ENCODE results near the gene RUVBL2.
A peak's percentile ranks its signal among the peaks of the same experiment; 100 is the strongest.

The RUVBL2 gene

DNA sequence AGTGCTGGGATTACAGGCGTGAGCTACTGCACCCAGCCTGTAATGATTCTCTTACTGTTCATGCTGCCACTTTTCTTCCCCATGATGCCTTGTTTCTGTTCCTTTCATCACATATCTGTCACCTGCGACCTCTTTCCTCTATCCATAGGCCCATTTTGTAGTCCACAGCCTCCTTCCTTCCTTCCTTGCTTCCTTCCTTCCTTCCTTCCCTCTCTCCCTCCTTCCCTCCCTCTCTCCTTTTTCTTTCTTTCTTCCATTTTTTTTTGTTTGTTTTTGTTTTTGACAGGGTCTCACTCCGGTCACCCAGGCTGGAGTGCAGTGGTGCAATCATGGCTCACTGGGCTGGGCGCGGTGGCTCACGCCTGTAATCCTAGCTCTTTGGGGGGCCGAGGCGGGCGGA lies 4.8 kb upstream of the RUVBL2 start:
- no peaks in the 10 kb centered on the region for H3K27me3 Mint-ChIP-seq
- peaks cover 16% of the 10 kb centered on the region for H3K36me3 Mint-ChIP-seq
- no peak overlapping the region for H3K27ac Mint-ChIP-seq

DNA sequence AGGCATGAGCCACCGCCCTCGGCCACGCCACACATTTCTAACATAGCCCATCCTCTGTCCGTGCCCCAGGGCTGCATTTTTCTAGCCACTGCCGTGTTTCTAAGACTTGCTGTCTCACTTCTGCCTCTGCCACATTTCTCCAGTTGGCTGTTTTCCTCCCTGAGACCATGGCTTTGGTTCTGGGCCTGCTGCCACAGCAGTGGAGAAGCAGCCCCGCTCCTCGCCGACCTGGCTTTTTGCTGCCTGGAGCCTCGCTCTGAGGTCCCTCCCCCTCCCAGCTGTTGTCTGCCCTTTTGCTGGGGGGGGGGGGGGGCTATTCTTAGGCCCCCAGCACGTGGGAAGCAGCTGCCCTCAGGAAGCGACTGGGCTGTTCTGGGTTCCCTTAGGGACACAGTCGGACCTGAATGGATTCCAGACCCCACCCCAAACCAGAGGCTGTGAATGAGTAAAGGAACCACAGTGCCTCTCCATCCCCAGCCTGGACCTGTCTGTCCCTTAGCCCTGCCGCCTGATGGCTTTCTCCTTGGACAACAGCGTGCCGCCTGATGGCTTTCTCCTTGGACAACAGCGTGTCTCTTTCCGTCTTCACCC lies 3.9 kb upstream of the RUVBL2 start:
- H3K9me3 Mint-ChIP-seq: no peaks in the 10 kb centered on the region
- H3K27ac Mint-ChIP-seq: peak overlapping the region; percentile 32
- H3K4me1 Mint-ChIP-seq: peaks cover 37% of the 10 kb centered on the region
- peaks cover 16% of the 10 kb centered on the region for H3K36me3 Mint-ChIP-seq
- no peak overlapping the region for H3K4me3 Mint-ChIP-seq
- no peaks in the 10 kb centered on the region for H3K27me3 Mint-ChIP-seq
- DNase-seq (ENCODE audit: low spot score in 2 of 2) (no peak), ATAC-seq (ENCODE audit: low read depth) (no peak)

More for the DNA sequence above, 4.8 kb upstream of the RUVBL2 start:
- Mint-ChIP-seq H3K4me1 (peaks cover 33% of the 10 kb centered on the region), H3K4me3 (no peak overlapping the region), H3K9me3 (no peaks in the 10 kb centered on the region)
- no peak for DNase-seq (ENCODE audit: low spot score in 2 of 2)
- ATAC-seq (ENCODE audit: low read depth): no peak

- H3K36me3 Mint-ChIP-seq: peaks cover 14% of the 10 kb centered on the region
- ATAC-seq (ENCODE audit: low read depth) (no peak), DNase-seq (ENCODE audit: low spot score in 2 of 2) (no peak)
- peaks cover 43% of the 10 kb centered on the region for H3K4me1 Mint-ChIP-seq
- no peak overlapping the region for H3K4me3 Mint-ChIP-seq
- H3K27me3 Mint-ChIP-seq: no peaks in the 10 kb centered on the region
- H3K27ac Mint-ChIP-seq: peak overlapping the region; percentile 32
- no peaks in the 10 kb centered on the region for H3K9me3 Mint-ChIP-seq
Observed at GRCh38 chr19:48990400-48990799, 3.3 kb upstream of the RUVBL2 start.

- peaks cover 43% of the 10 kb centered on the region for H3K4me1 Mint-ChIP-seq
- ATAC-seq (ENCODE audit: low read depth): no peak
Observed at GRCh38 chr19:48991011-48991609, 2.6 kb upstream of the RUVBL2 start.

DNA sequence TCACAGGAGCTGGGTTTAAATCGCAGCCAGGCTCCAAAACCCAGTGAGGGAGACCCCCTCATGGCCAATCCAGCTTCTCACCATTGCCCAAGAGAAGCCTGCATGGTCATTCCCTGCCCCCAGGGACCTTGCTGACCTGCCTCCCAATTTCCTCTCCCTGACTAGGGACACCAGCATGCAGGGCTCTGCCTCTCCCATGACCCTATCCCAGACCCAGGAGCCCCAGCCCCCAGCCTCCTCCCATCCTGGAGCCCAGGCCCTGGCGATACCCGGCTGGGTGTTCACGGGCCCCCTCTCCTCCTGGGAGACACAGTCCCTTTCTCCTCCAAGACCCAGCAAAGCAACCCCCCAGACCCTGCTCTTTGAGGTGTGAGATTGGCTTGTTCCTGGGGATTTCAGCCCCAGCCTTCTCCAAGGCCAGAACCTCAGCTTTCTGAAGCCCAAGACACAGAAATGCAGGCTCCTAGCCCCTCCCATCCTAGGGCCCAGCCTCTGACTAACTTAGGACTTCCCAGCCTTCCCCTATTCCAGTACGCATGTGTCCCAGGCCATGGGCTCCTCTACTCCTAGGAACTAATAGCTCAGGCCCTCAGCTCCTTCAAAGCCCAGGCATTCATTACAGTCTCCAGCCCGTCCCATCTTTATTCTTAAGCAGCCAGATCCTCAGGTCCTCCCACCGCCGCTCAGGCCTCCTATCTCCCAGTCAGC lies 1.7 kb upstream of the RUVBL2 start:
- peaks cover 14% of the 10 kb centered on the region for H3K36me3 Mint-ChIP-seq
- peak overlapping the region; percentile 95 for H3K4me3 Mint-ChIP-seq
- DNase-seq (ENCODE audit: low spot score in 2 of 2) (no peak), ATAC-seq (ENCODE audit: low read depth) (no peak)
- H3K4me1 Mint-ChIP-seq: peaks cover 43% of the 10 kb centered on the region
- peak overlapping the region; percentile 95 for H3K27ac Mint-ChIP-seq
- no peaks in the 10 kb centered on the region for H3K9me3 Mint-ChIP-seq
- no peaks in the 10 kb centered on the region for H3K27me3 Mint-ChIP-seq

More at GRCh38 chr19:48991011-48991609, 2.6 kb upstream of the RUVBL2 start:
- Mint-ChIP-seq H3K27me3 (no peaks in the 10 kb centered on the region), H3K36me3 (peaks cover 14% of the 10 kb centered on the region), H3K9me3 (no peaks in the 10 kb centered on the region), H3K4me3 (peak overlapping the region; percentile 54), H3K27ac (no peak overlapping the region)
- DNase-seq (ENCODE audit: low spot score in 2 of 2): no peak

GRCh38 chr19:48992581-48993174 lies 1.0 kb upstream of the RUVBL2 start:
- peaks cover 41% of the 10 kb centered on the region for H3K4me1 Mint-ChIP-seq

DNA sequence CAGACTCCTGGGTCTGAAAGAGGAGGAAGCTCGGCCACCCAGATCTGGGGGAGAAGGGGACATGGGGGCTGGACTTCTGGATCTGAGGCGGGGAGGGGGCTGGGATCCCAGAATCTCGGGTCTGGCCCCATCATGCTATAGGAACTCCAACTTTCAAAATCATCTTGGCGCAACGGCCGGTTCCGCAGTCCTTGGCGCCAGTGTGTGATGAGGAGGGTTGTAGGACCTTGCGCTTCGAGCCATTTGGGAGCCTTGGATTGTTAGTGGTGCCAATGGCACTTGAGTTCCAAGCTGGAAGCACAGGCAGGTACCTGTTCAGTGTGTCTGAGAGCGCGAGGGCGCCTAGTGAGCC lies 324 bp downstream of the RUVBL2 start:
- ATAC-seq (ENCODE audit: low read depth): no peak
- H3K4me1 Mint-ChIP-seq: peaks cover 37% of the 10 kb centered on the region
- H3K27me3 Mint-ChIP-seq: no peaks in the 10 kb centered on the region
- peaks cover 7% of the 10 kb centered on the region for H3K36me3 Mint-ChIP-seq
- peak overlapping the region; percentile 95 for H3K27ac Mint-ChIP-seq
- no peak for DNase-seq (ENCODE audit: low spot score in 2 of 2)
- peak overlapping the region; percentile 95 for H3K4me3 Mint-ChIP-seq
- H3K9me3 Mint-ChIP-seq: no peaks in the 10 kb centered on the region

More at GRCh38 chr19:48992581-48993174, 1.0 kb upstream of the RUVBL2 start:
- Mint-ChIP-seq H3K9me3 (no peaks in the 10 kb centered on the region), H3K27ac (peak overlapping the region; percentile 95), H3K4me3 (peak overlapping the region; percentile 95), H3K27me3 (no peaks in the 10 kb centered on the region), H3K36me3 (peaks cover 14% of the 10 kb centered on the region)
- no peak for DNase-seq (ENCODE audit: low spot score in 2 of 2)
- ATAC-seq (ENCODE audit: low read depth): no peak

- Mint-ChIP-seq H3K27ac (no peak overlapping the region), H3K4me3 (no peak overlapping the region), H3K36me3 (peaks cover 2% of the 10 kb centered on the region), H3K9me3 (no peaks in the 10 kb centered on the region), H3K4me1 (peaks cover 23% of the 10 kb centered on the region), H3K27me3 (no peaks in the 10 kb centered on the region)
- DNase-seq (ENCODE audit: low spot score in 2 of 2): peak in 1 of 2 donors; percentile 28
- ATAC-seq (ENCODE audit: low read depth): no peak
Observed at GRCh38 chr19:48997972-48998371, 4.3 kb downstream of the RUVBL2 start.

DNA sequence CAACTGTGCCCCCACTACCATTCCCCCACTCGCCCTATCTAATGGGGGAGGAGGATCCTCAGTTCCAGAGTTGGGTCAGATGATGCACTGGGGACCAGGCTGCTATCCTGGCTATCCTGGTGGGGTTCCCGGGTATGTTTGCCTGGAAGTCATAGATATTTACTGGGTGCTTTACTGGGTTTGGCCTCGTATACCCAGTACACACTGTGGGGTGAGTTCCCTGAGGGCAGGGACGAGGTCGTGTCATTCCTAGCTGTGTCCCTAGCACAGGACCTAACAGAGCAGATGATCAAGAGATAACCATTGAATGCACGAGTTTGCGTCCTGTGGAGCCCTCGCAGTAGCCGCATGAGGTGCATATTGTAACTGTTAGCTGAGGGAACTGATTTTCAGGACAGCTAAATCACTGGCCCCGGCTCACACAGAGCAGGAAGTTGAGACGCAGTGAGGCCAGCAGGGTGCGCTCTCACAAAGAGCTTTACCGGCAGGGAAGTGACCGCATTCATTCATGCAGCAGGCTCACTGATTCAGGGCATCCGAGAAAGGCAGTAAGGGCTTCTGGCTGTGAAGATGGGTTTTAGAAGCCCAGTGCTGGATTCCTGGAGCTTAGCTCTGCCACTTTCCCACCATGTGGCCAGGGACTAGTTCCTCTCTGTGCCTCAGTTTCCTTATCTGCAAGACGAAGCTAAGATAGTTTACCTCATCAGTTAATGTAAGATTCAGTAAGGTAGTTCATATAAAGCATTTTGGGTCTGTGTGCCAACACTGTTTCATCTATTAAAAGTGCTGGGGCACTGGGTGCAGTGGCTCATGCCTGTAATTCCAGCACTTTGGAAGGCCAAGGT lies 6.0 kb downstream of the RUVBL2 start:
- DNase-seq (ENCODE audit: low spot score in 2 of 2) (peak; percentile 56 to 59), ATAC-seq (ENCODE audit: low read depth) (peak; percentile 98)
- peaks cover 17% of the 10 kb centered on the region for H3K4me1 Mint-ChIP-seq
- H3K27me3 Mint-ChIP-seq: no peaks in the 10 kb centered on the region
- H3K36me3 Mint-ChIP-seq: peaks cover 6% of the 10 kb centered on the region
- H3K27ac Mint-ChIP-seq: no peak overlapping the region
- H3K9me3 Mint-ChIP-seq: no peaks in the 10 kb centered on the region
- H3K4me3 Mint-ChIP-seq: no peak overlapping the region

GRCh38 chr19:49004133-49004532 lies 10.4 kb downstream of the RUVBL2 start:
- Mint-ChIP-seq H3K4me3 (no peak overlapping the region), H3K4me1 (peaks cover 7% of the 10 kb centered on the region), H3K27ac (no peak overlapping the region), H3K36me3 (peaks cover 16% of the 10 kb centered on the region), H3K9me3 (no peaks in the 10 kb centered on the region), H3K27me3 (no peaks in the 10 kb centered on the region)
- ATAC-seq (ENCODE audit: low read depth): no peak
- DNase-seq (ENCODE audit: low spot score in 2 of 2): no peak

- H3K27ac Mint-ChIP-seq: no peak overlapping the region
- ATAC-seq (ENCODE audit: low read depth) (no peak), DNase-seq (ENCODE audit: low spot score in 2 of 2) (no peak)
- H3K36me3 Mint-ChIP-seq: peaks cover 20% of the 10 kb centered on the region
- H3K4me1 Mint-ChIP-seq: no peaks in the 10 kb centered on the region
- no peaks in the 10 kb centered on the region for H3K9me3 Mint-ChIP-seq
- H3K27me3 Mint-ChIP-seq: no peaks in the 10 kb centered on the region
- H3K4me3 Mint-ChIP-seq: no peak overlapping the region
Observed at GRCh38 chr19:49004964-49005614, 11.4 kb downstream of the RUVBL2 start.

- no peak for ATAC-seq (ENCODE audit: low read depth)
- Mint-ChIP-seq H3K4me1 (no peaks in the 10 kb centered on the region), H3K36me3 (peaks cover 25% of the 10 kb centered on the region), H3K27ac (no peak overlapping the region), H3K4me3 (no peak overlapping the region), H3K27me3 (no peaks in the 10 kb centered on the region), H3K9me3 (no peaks in the 10 kb centered on the region)
- no peak for DNase-seq (ENCODE audit: low spot score in 2 of 2)
Observed at GRCh38 chr19:49006905-49007304, 13.2 kb downstream of the RUVBL2 start.

DNA sequence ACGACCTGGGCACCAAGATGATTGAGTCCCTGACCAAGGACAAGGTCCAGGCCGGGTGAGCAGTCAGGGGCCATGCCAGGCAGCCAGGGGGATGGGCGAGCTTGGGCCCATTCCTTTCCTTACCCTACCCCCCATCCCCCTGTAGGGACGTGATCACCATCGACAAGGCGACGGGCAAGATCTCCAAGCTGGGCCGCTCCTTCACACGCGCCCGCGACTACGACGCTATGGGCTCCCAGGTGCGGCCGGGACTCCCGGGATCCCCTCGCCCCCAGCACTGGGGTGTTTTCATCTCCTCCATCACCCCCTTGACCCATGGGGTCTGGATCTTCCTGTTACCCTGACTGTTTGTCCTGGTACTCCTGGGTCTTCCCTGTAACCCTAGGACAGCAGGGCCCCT lies 16.1 kb downstream of the RUVBL2 start:
- no peak overlapping the region for H3K27ac Mint-ChIP-seq
- H3K4me3 Mint-ChIP-seq: no peak overlapping the region
- H3K36me3 Mint-ChIP-seq: peaks cover 25% of the 10 kb centered on the region
- no peaks in the 10 kb centered on the region for H3K4me1 Mint-ChIP-seq
- no peaks in the 10 kb centered on the region for H3K27me3 Mint-ChIP-seq
- ATAC-seq (ENCODE audit: low read depth) (no peak), DNase-seq (ENCODE audit: low spot score in 2 of 2) (no peak)
- H3K9me3 Mint-ChIP-seq: no peaks in the 10 kb centered on the region
